Osteoblast (primary cell): ENCODE measurements around the gene NKAIN2. TPM values are rescaled to one million over a fixed set of nuclear protein-coding genes. Genes with fewer than 3 reads are reported as not detected.

ENCODE experiments used
- DNase-seq: peaks from one replicate; pipeline ENCODE4 v3.0.0; 2011; ENCODE audit warnings: low spot score, mixed read lengths; ENCODE audit not compliant: insufficient read length; ENCODE audit errors: missing footprints
- H2AFZ ChIP-seq: 2 replicates; pipeline ENCODE4 v1.6.0; 2011; ENCODE audit warnings: mild to moderate bottlenecking, low read length
- H3K27ac ChIP-seq: 2 replicates; pipeline ENCODE4 v1.5.1; 2011; ENCODE audit warnings: mild to moderate bottlenecking, low read depth, low read length, moderate library complexity
- H3K27me3 ChIP-seq: 2 replicates; pipeline ENCODE4 v1.6.0; 2012; ENCODE audit warnings: mild to moderate bottlenecking, control low read depth, inconsistent platforms, low read length, moderate library complexity; ENCODE audit not compliant: insufficient read depth
- H3K36me3 ChIP-seq: 2 replicates; pipeline ENCODE4 v1.5.1; 2011; ENCODE audit warnings: mild to moderate bottlenecking, low read length, control low read depth, moderate library complexity; ENCODE audit not compliant: insufficient read depth
- H3K4me1 ChIP-seq: 2 replicates; pipeline ENCODE4 v1.5.1; 2011; ENCODE audit warnings: mild to moderate bottlenecking, low read length, control low read depth, moderate library complexity; ENCODE audit not compliant: insufficient read depth
- H3K4me2 ChIP-seq: 2 replicates; pipeline ENCODE4 v1.6.0; 2011; ENCODE audit warnings: mild to moderate bottlenecking, low read length; ENCODE audit not compliant: insufficient read depth
- H3K4me3 ChIP-seq: fragments of 200-600 bp; sonication (generic); 3 replicates; pipeline ENCODE4 v1.5.1; 2012; ENCODE audit warnings: mild to moderate bottlenecking, low read length, inconsistent platforms; ENCODE audit not compliant: insufficient read depth
- H3K79me2 ChIP-seq: 2 replicates; pipeline ENCODE4 v1.6.0; 2012; ENCODE audit warnings: mild to moderate bottlenecking, low read length, control low read depth, inconsistent platforms; ENCODE audit not compliant: insufficient read depth
- H3K9me3 ChIP-seq: 2 replicates; pipeline ENCODE4 v1.5.1; 2011; ENCODE audit warnings: low read depth, low read length, control low read depth
- H4K20me1 ChIP-seq: 2 replicates; pipeline ENCODE4 v1.6.0; 2012; ENCODE audit warnings: mild to moderate bottlenecking, low read length, control low read depth; ENCODE audit not compliant: insufficient read depth
- CTCF ChIP-seq: IDR thresholded peaks from 2 replicates; pipeline ENCODE4 v1.5.1; 2011; ENCODE audit warnings: mild to moderate bottlenecking, low read depth, low read length, moderate library complexity; ENCODE audit errors: extremely low read depth
- total RNA-seq: library from RNA; depleted of rRNA; stranded (reverse); fragments of >200 nt; gene quantifications from 2 replicates; pipeline ENCODE4 v1.2.3, GENCODE V29; 2012

NKAIN2 gene
- total RNA-seq, 1 donor, result under 0.01 TPM

GRCh38 chr6:124495665-124496190, 692.1 kb downstream of the NKAIN2 start:
- no peak for DNase-seq
- no peak for TF ChIP-seq CTCF
- H3K27ac ChIP-seq, result no peak overlapping the region
- H3K27me3 ChIP-seq, result no peaks in the 10 kb centered on the region
- H4K20me1 ChIP-seq, result no peaks in the 10 kb centered on the region
- H3K36me3 ChIP-seq, result no peaks in the 10 kb centered on the region
- no peaks in the 10 kb centered on the region for H3K79me2 ChIP-seq
- no peak overlapping the region for H3K4me2 ChIP-seq
- no peaks in the 10 kb centered on the region for H3K9me3 ChIP-seq
- no peak overlapping the region for H3K4me3 ChIP-seq
- no peak overlapping the region for H2AFZ ChIP-seq
- H3K4me1 ChIP-seq, result no peaks in the 10 kb centered on the region

GRCh38 chr6:124496334-124496733, 692.7 kb downstream of the NKAIN2 start:
- Histone ChIP-seq H3K4me1 (no peaks in the 10 kb centered on the region), H3K4me2 (no peak overlapping the region), H3K4me3 (no peak overlapping the region), H3K27ac (no peak overlapping the region), H4K20me1 (no peaks in the 10 kb centered on the region), H2AFZ (no peak overlapping the region), H3K9me3 (no peaks in the 10 kb centered on the region), H3K79me2 (no peaks in the 10 kb centered on the region), H3K36me3 (no peaks in the 10 kb centered on the region), H3K27me3 (no peaks in the 10 kb centered on the region)
- TF ChIP-seq CTCF, result no peak
- DNase-seq, result no peak

GRCh38 chr6:124512431-124512830, 708.8 kb downstream of the NKAIN2 start:
- H4K20me1 ChIP-seq, result no peaks in the 10 kb centered on the region
- TF ChIP-seq CTCF, result no peak

GRCh38 chr6:124517339-124517738, 713.7 kb downstream of the NKAIN2 start:
- no peaks in the 10 kb centered on the region for H4K20me1 ChIP-seq
- H3K36me3 ChIP-seq, result no peaks in the 10 kb centered on the region
- H3K27ac ChIP-seq, result no peak overlapping the region
- no peaks in the 10 kb centered on the region for H3K79me2 ChIP-seq
- no peak overlapping the region for H3K4me2 ChIP-seq
- no peaks in the 10 kb centered on the region for H3K27me3 ChIP-seq
- TF ChIP-seq CTCF, result no peak
- no peak for DNase-seq
- H2AFZ ChIP-seq, result no peak overlapping the region
- H3K4me3 ChIP-seq, result no peak overlapping the region
- H3K4me1 ChIP-seq, result no peaks in the 10 kb centered on the region
- H3K9me3 ChIP-seq, result no peaks in the 10 kb centered on the region

More at GRCh38 chr6:124512431-124512830, 708.8 kb downstream of the NKAIN2 start:
- Histone ChIP-seq H3K27me3 (no peaks in the 10 kb centered on the region), H3K27ac (no peak overlapping the region), H3K4me3 (no peak overlapping the region), H3K4me2 (no peak overlapping the region), H3K9me3 (no peaks in the 10 kb centered on the region), H3K79me2 (no peaks in the 10 kb centered on the region), H3K4me1 (no peaks in the 10 kb centered on the region), H2AFZ (no peak overlapping the region), H3K36me3 (no peaks in the 10 kb centered on the region)
- no peak for DNase-seq
